ENCODE measurements around the gene ZBED2.

Gene ZBED2

DNA sequence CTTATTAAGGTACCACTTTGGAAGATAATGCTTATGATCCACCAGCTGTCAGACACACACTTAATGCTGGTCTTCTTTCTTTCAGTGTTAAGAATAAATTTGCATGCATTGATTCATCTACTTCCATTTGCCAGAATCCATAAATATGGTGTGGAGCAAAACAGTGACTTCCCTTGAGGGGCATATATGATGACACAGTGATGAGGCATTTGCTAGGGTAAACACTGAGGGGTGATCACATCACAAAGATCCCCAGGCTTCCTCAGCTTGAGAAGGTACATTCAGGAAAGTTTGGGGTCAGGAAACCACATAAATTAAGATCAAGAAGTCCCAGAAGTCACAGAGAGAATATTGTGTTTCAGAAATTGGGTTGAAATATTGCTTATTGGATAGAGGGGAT, 9.9 kb upstream of the ZBED2 start:
- no peak for DNase-seq (ENCODE audit: extremely low spot score, insufficient read length, low read depth)
- FAIRE-seq, result no peak

- DNase-seq (ENCODE audit: extremely low spot score, insufficient read length, low read depth) (no peak), FAIRE-seq (peak; percentile 64)
These were observed 9.0 kb upstream of the ZBED2 start for GRCh38 chr3:111604119-111604518.

DNA sequence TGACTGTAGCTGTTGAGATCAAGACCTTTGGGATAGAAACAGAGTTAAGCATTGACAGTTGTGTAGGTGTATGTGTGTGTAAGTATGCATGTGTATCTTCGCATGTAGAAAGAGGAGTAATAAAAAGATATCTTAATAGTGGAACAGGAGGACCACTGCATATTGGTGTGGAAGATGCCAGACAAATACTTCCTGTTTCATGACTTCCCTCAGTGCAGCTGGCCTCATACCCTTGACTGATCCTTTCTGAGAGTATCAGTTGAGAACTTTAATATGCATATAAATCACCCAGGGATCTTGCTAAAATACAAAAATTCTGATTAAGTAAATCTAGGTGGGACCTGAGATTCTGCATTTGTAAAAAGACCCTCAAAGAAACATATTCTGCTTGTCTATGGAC, 8.5 kb upstream of the ZBED2 start:
- no peak for DNase-seq (ENCODE audit: extremely low spot score, insufficient read length, low read depth)
- FAIRE-seq, result peak; percentile 56

GRCh38 chr3:111601810-111602209, 6.7 kb upstream of the ZBED2 start:
- DNase-seq (ENCODE audit: extremely low spot score, insufficient read length, low read depth) (no peak), FAIRE-seq (no peak)

DNA sequence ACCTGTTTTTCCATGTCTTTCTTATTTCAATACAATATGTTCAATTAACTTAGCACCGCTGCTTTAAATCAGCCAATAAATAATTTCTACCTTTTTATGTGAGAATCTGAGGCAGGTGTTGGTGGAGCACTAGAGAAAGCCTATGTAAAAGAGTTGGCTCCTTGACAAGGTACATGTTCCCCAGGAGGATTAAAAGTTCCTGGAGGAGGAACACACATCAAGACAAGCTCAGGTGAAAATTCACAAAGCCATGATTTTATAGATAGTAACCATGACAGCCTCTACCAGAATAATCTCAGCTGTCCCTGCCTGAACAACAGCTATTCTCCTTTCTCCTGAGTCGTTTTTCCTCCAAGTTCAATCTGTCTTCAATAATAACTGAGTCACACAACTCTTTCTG, 3.4 kb upstream of the ZBED2 start:
- DNase-seq (ENCODE audit: extremely low spot score, insufficient read length, low read depth) (no peak), FAIRE-seq (no peak)

DNA sequence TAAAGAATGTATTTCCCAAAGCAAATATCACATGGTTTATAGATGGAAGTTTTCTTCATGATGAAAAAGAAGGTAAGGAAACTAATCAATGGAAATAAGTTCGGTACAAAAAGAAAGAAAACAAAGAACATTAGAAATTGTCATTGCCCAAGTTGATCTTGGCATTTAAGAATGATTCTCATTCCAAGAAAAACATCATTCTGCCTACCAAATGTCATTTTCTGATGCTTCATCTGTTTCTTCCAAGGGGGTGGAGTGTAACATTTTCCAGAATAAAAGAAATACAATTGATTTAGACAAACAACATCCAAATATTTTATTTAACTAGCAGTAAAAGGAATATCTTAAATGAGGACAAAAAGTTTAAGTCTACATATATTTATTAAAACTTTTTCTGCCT, 3.0 kb upstream of the ZBED2 start:
- no peak for FAIRE-seq
- no peak for DNase-seq (ENCODE audit: extremely low spot score, insufficient read length, low read depth)

DNA sequence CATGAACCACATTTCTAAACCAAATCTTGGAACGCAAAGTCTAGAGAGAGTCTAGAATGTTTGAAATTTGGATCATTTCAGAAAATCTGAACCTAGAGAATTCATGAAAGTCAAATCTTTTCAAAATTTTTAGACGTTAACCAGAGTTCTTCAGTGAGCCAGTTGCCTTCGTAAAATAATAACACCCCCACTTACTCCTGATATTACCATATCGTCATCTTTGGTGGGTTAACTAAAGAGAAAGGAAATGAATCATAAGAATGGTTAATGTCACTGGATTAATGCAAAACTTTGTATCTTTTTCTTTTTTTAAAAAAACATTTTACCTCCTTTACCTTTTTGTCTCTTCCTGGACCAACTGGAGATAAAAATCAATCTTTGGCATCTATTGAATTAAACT, 1.2 kb upstream of the ZBED2 start:
- FAIRE-seq (no peak), DNase-seq (ENCODE audit: extremely low spot score, insufficient read length, low read depth) (no peak)

- no peak for DNase-seq (ENCODE audit: extremely low spot score, insufficient read length, low read depth)
- no peak for FAIRE-seq
These were observed 365 bp downstream of the ZBED2 start for GRCh38 chr3:111594781-111595180.

DNA sequence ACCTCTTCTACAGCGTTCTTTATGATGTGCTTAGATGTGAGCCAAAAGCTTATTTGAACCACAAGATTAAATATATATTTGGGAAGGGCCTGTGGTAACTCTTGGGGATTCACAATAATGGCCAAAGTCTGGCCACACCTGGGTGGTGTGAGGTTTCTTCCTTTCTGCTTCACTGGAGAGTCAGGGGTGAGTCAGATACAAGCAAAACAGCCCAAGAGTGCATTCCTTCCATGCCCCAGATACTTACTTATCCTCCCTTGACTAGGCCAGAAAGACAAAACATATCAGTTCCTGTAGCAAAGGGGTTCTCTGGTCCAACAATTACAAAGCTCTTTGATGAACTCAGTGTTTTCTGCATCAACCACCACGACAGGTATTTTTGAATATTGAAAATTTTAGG, 941 bp downstream of the ZBED2 start:
- no peak for DNase-seq (ENCODE audit: extremely low spot score, insufficient read length, low read depth)
- FAIRE-seq, result peak; percentile 95

- FAIRE-seq (no peak), DNase-seq (ENCODE audit: extremely low spot score, insufficient read length, low read depth) (no peak)
These were observed 1.5 kb downstream of the ZBED2 start for GRCh38 chr3:111593666-111594065.

DNA sequence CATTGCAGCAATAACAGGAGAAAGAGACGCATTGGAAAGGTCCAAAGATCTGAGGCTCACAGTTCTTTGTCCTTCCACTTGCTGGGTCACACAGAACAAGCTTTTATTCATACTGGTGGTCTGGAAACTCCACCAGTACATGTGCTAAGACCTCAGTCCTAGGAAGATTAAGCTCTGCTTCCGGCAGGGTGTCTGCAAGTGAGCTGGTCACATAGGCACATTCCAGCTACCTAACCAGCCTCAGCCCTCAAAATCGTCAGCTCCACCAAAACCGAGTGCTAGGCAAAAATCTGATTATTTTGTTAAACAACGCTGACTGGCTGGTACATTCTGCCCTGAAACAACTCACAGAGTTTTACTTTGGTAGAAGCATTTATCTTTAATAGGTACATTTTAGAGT, 2.2 kb downstream of the ZBED2 start:
- DNase-seq (ENCODE audit: extremely low spot score, insufficient read length, low read depth), result no peak
- FAIRE-seq, result peak; percentile 74

- no peak for FAIRE-seq
- DNase-seq (ENCODE audit: extremely low spot score, insufficient read length, low read depth), result no peak
These were observed 3.0 kb downstream of the ZBED2 start for GRCh38 chr3:111592143-111592542.

GRCh38 chr3:111591555-111591954, 3.6 kb downstream of the ZBED2 start:
- DNase-seq (ENCODE audit: extremely low spot score, insufficient read length, low read depth), result no peak
- FAIRE-seq, result no peak

DNA sequence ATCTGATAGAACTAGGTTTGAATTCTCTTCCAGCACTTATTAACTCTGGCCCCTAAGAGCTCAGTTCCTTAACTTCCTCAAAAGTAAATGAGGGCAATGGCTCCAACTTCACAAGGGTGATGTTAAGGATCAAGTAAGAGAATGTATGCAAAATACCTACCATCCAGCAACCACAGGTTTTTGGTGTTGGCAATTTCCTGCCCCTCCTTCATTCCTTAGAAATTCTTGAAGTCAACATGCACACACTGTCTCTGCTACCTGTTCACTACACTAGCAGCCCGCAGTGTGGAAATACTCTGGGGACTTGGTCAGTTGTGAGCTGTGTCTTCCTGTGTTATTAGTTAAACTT, 5.0 kb downstream of the ZBED2 start:
- peak; percentile 68 for FAIRE-seq
- DNase-seq (ENCODE audit: extremely low spot score, insufficient read length, low read depth), result no peak

DNA sequence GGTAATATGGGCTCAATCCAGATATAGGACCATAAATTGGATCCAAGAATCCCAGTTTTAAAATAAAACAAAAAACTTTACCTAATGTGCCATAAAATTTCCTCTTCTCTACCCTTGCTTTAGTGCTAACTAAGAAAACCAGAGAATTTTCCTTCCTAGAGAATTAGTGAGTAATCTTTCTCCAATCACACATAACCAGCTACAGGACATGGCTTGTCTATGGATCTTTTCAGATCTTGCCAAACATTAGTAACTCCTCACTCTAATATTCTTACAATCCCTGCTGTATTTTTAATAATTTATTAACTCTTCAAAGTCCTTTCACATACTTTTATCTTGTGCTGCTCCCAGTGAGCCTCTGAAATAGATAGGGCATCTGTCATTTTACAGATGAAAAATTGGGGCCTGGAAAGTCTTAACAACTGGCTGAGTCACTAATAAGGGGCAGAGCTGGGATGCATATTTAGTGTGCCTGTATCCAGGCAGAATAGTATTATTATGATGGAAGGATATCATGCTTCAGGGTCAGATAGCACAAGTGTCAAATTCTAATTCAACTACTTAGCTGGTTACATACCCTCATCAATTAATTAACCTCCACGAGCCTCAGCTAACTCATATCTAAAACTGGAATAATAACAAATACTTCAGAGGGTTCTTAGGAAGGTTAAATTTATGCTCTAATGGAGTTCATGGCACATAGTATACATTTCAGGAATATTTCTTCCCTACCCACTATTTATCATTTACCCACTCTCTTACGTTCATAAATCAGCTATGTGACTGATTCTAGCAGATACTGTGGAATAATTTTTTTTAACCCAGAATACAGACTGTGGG, 5.6 kb downstream of the ZBED2 start:
- DNase-seq (ENCODE audit: extremely low spot score, insufficient read length, low read depth) (no peak), FAIRE-seq (no peak)

GRCh38 chr3:111588527-111588926, 6.6 kb downstream of the ZBED2 start:
- no peak for FAIRE-seq
- DNase-seq (ENCODE audit: extremely low spot score, insufficient read length, low read depth), result no peak

DNA sequence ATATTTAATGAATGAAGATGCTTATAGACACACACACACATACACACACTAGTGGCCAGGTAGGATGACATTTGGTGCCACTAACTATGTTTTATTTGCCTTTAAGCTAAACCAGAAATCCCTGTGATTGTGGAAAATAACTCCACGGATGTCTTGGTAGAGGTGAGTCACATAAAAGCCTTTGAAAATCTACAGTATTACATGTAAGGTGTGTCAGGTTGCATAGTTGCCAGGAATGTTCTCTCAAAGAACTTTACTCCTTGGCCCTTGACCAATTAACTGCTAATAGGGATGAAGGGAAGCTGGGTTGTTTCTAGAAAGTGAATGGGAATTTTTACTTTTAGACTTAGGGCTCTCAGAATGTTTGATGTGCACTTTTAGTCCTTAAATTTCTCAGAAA, 9.9 kb downstream of the ZBED2 start:
- no peak for FAIRE-seq
- no peak for DNase-seq (ENCODE audit: extremely low spot score, insufficient read length, low read depth)

DNA sequence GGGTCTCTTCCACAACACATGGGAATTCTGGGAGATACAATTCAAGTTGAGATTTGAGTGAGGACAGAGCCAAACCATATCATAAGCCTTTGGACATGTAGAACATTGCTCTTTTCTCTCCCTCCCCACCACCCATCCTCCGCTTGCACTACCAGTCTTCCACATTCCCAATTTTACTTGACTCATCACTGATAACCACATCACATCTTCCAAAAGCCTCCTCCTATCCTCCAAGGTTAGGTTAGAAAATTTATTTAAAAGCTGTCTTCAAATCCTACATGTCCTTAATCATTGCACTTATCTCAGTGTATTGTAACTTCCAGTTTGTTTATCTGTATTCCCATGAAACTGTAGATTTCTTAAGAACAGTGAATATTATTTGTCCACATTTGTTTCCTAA, 10.4 kb downstream of the ZBED2 start:
- DNase-seq (ENCODE audit: extremely low spot score, insufficient read length, low read depth) (no peak), FAIRE-seq (no peak)

DNA sequence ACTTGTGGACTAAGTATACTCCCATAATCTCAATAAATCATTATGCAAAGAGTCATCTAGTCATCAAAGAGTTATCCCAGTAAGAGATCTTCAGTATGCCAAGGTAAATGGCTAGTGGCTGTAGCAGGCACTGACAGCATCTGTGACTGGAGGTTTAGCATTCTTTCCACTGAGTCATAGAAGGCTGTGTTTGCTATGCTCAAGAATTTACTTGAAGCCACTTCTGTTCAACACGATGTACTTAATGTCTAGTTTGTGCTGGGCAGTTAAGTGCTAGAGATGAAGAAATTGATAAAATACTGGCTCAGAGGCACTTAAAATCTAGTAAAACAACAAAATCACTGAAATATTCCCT, 13.0 kb downstream of the ZBED2 start:
- DNase-seq (ENCODE audit: extremely low spot score, insufficient read length, low read depth) (no peak), FAIRE-seq (no peak)

- FAIRE-seq (no peak), DNase-seq (ENCODE audit: extremely low spot score, insufficient read length, low read depth) (no peak)
These were observed 13.6 kb downstream of the ZBED2 start for GRCh38 chr3:111581403-111582119.

- DNase-seq (ENCODE audit: extremely low spot score, insufficient read length, low read depth) (no peak), FAIRE-seq (no peak)
These were observed 15.7 kb downstream of the ZBED2 start for GRCh38 chr3:111579495-111579894.

- no peak for FAIRE-seq
- no peak for DNase-seq (ENCODE audit: extremely low spot score, insufficient read length, low read depth)
These were observed 16.3 kb downstream of the ZBED2 start for GRCh38 chr3:111578867-111579266.

Measured in GM18507 (cell line).